HepG2 (cell line): ENCODE data around the gene CD300LG. TPM values are rescaled to one million over a fixed set of nuclear protein-coding genes. Genes with fewer than 3 reads are reported as not detected.

Experiments
- AGO2 ChIP-seq: fragments of 200-400 bp; formaldehyde crosslinking; optimal IDR thresholded peaks from 2 replicates; pipeline ENCODE3; 2017; ENCODE audit warnings: mild to moderate bottlenecking, low read depth, low read length, moderate library complexity
- ARNT2 ChIP-seq: sonication (generic); formaldehyde crosslinking; IDR thresholded peaks from 2 replicates; pipeline ENCODE4 v1.8.0; 2022; ENCODE audit warnings: mild to moderate bottlenecking, low read depth, missing genetic modification reagents, moderate library complexity
- HDAC1 ChIP-seq: sonication (generic); formaldehyde crosslinking; IDR thresholded peaks from 2 replicates; pipeline ENCODE4 v1.5.1; 2020; ENCODE audit warnings: mild to moderate bottlenecking, missing genetic modification reagents
- IRF9 ChIP-seq: sonication (generic); formaldehyde crosslinking; IDR thresholded peaks from 2 replicates; pipeline ENCODE4 v1.8.0; 2022; ENCODE audit warnings: missing genetic modification reagents, mild to moderate bottlenecking, borderline replicate concordance
- MAFK ChIP-seq, 2 experiments: IDR thresholded peaks in 1 of 2; conservative IDR thresholded peaks in 1 of 2; 2 replicates each; pipeline ENCODE4 v1.6.1; 2011; ENCODE audit warnings: improper control_type of control experiment in 2 of 2, low read length in 2 of 2
- MZF1 ChIP-seq: sonication (generic); formaldehyde crosslinking; IDR thresholded peaks from 2 replicates; pipeline ENCODE4 v1.8.1; 2023; ENCODE audit warnings: mild to moderate bottlenecking, missing genetic modification reagents, borderline replicate concordance
- PITX1 ChIP-seq: sonication (generic); formaldehyde crosslinking; IDR thresholded peaks from 2 replicates; pipeline ENCODE4 v1.5.1; 2020; ENCODE audit warnings: mild to moderate bottlenecking, missing genetic modification reagents
- PLSCR1 ChIP-seq: sonication (generic); formaldehyde crosslinking; IDR thresholded peaks from 2 replicates; pipeline ENCODE4 v1.5.0; 2020; ENCODE audit warnings: missing genetic modification reagents, mild to moderate bottlenecking, borderline replicate concordance
- POGZ ChIP-seq: sonication (generic); formaldehyde crosslinking; IDR thresholded peaks from 2 replicates; pipeline ENCODE4 v1.4.0; 2020; ENCODE audit warnings: mild to moderate bottlenecking, missing genetic modification reagents
- RAD21 ChIP-seq: fragments of 450-650 bp; formaldehyde crosslinking; IDR thresholded peaks from 2 replicates; pipeline ENCODE4 v1.5.0; 2020; ENCODE audit warnings: mild to moderate bottlenecking
- SAP130 ChIP-seq: IDR thresholded peaks from 2 replicates; pipeline ENCODE4 v1.6.1; 2016; ENCODE audit warnings: low read depth
- SOX13 ChIP-seq, 3 experiments: fragments of 450-650 bp in 1 of 3; sonication (generic) in 1 of 3; formaldehyde crosslinking in 1 of 3; IDR thresholded peaks in 2 of 3; conservative IDR thresholded peaks in 1 of 3; 2 replicates each; pipeline versions ENCODE4 v1.5.0 to v1.6.1; 2016 to 2020; ENCODE audit warnings: antibody characterized with exemption in 1 of 3, mild to moderate bottlenecking in 1 of 3, missing compliant biosample characterization in 1 of 3, missing genetic modification reagents in 1 of 3, moderate library complexity in 1 of 3
- SP1 ChIP-seq, 2 experiments: fragments of 450-650 bp in 1 of 2; sonication (generic) in 1 of 2; formaldehyde crosslinking in 1 of 2; IDR thresholded peaks; 2 replicates each; pipeline versions ENCODE4 v1.4.0 to v1.6.1; 2016 to 2020; ENCODE audit warnings: missing genetic modification reagents in 1 of 2
- SP4 ChIP-seq: sonication (generic); formaldehyde crosslinking; IDR thresholded peaks from 2 replicates; pipeline ENCODE4 v1.8.1; 2023; ENCODE audit warnings: mild to moderate bottlenecking, missing genetic modification reagents
- TAF15 ChIP-seq: fragments of 200-400 bp; formaldehyde crosslinking; IDR thresholded peaks from one replicate; pipeline ENCODE4 v1.6.1; 2018; ENCODE audit warnings: mild to moderate bottlenecking, low read depth, low read length; ENCODE audit not compliant: poor library complexity, severe bottlenecking
- UBTF ChIP-seq: sonication (generic); formaldehyde crosslinking; IDR thresholded peaks from 2 replicates; pipeline ENCODE4 v1.4.0; 2020; ENCODE audit warnings: mild to moderate bottlenecking, missing genetic modification reagents
- ZBTB42 ChIP-seq: sonication (generic); formaldehyde crosslinking; IDR thresholded peaks from 2 replicates; pipeline ENCODE4 v1.5.0; 2020; ENCODE audit warnings: mild to moderate bottlenecking, missing genetic modification reagents
- ZNF687 ChIP-seq: sonication (generic); formaldehyde crosslinking; IDR thresholded peaks from 2 replicates; pipeline ENCODE4 v1.5.1; 2020; ENCODE audit warnings: mild to moderate bottlenecking, missing genetic modification reagents, moderate library complexity
- ZNF776 ChIP-seq: sonication (generic); formaldehyde crosslinking; IDR thresholded peaks from 2 replicates; pipeline ENCODE4 v1.4.0; 2020; ENCODE audit warnings: mild to moderate bottlenecking, missing genetic modification reagents
- polyA plus RNA-seq, 8 experiments: library from polyadenylated mRNA; depleted of rRNA in 3 of 8; stranded (reverse) in 7 of 8; unstranded in 1 of 8; fragments of >200 nt; fragmentation: Illumina TruSeq in 4 of 8; extraction: Trizol in 4 of 8; gene quantifications; 2 replicates each; pipeline versions ENCODE4 v1.2.1 to v1.2.3, GENCODE V29; 2011 to 2016; ENCODE audit warnings: low read depth in 4 of 8, missing spikeins in 1 of 8, mixed read lengths in 1 of 8; ENCODE audit not compliant: insufficient read depth in 1 of 8
- total RNA-seq, 5 experiments: library from RNA; depleted of rRNA; stranded (reverse); fragments of >200 nt; fragmentation: Illumina TruSeq; extraction: Trizol; gene quantifications; 2 replicates each; pipeline ENCODE4 v1.2.3, GENCODE V29; 2016; ENCODE audit warnings: low read depth in 1 of 5

Gene CD300LG
- total and polyA plus RNA-seq, 2 of the 13 experiments (the other 11 are each of a cell fraction or from before 2014, with no cell fraction given), result not detected

GRCh38 chr17:43905985-43906852 lies 59.2 kb downstream of the CD300LG start (continued):
- TF ChIP-seq UBTF, result 0 out of 2 replicates have a peak, but pooled peaks have one; percentile 13
- TF ChIP-seq RAD21 (CRISPR knock-in tag), result no peak
- TF ChIP-seq IRF9 (CRISPR knock-in tag), result no peak
- TF ChIP-seq SOX13 (IDR thresholded peaks at IDR 0.05), result no peak
- no peak for TF ChIP-seq SOX13 (CRISPR knock-in tag; conservative IDR thresholded peaks at IDR 0.05 in 1 of 2, IDR thresholded peaks at IDR 0.05 in 1 of 2)
- 0 out of 2 replicates have a peak, but pooled peaks have one; percentile 28 for TF ChIP-seq ZNF776
- TF ChIP-seq ARNT2 (CRISPR knock-in tag), result 0 out of 2 replicates have a peak, but pooled peaks have one; percentile 38
- TF ChIP-seq HDAC1 (CRISPR knock-in tag), result peak; percentile 58
- TF ChIP-seq AGO2, result no peak
- TF ChIP-seq MZF1 (CRISPR knock-in tag), result no peak
- no peak for TF ChIP-seq MAFK (conservative IDR thresholded peaks at IDR 0.05 in 1 of 2, IDR thresholded peaks at IDR 0.05 in 1 of 2; ENCODE audit: low read length in 2 of 2)
- peak; percentile 52 for TF ChIP-seq SAP130
- TF ChIP-seq PITX1 (CRISPR knock-in tag), result peak; percentile 36; the same call in 1 of the 2 replicates
- peak; percentile 36 for TF ChIP-seq ZNF687 (CRISPR knock-in tag)
- peak; percentile 79; the same call in 1 of the 2 replicates for TF ChIP-seq PLSCR1 (CRISPR knock-in tag)
- TF ChIP-seq ZBTB42, result no peak
- TF ChIP-seq SP4 (CRISPR knock-in tag), result peak; percentile 32; the same call in 1 of the 2 replicates
- 0 out of 2 replicates have a peak, but pooled peaks have one; percentile 19 for TF ChIP-seq POGZ (CRISPR knock-in tag)
- no peak for TF ChIP-seq SP1 (IDR thresholded peaks at IDR 0.05)
- peak; percentile 66; the same call in 1 of the 2 replicates for TF ChIP-seq SP1 (CRISPR knock-in tag; IDR thresholded peaks at IDR 0.05)
- TF ChIP-seq TAF15, result no peak
